HepG2 (cell line): ENCODE results near the gene MAPK8IP1. TPM values are rescaled to one million over a fixed set of nuclear protein-coding genes. Genes with fewer than 3 reads are reported as not detected.

ENCODE experiments used
- ADNP ChIP-seq: sonication (generic); formaldehyde crosslinking; IDR thresholded peaks from 2 replicates; pipeline ENCODE4 v1.4.0; 2020; ENCODE audit warnings: missing genetic modification reagents
- AGO2 ChIP-seq: fragments of 200-400 bp; formaldehyde crosslinking; optimal IDR thresholded peaks from 2 replicates; pipeline ENCODE3; 2017; ENCODE audit warnings: mild to moderate bottlenecking, low read depth, low read length, moderate library complexity
- ATF5 ChIP-seq: sonication (generic); formaldehyde crosslinking; IDR thresholded peaks from 2 replicates; pipeline ENCODE4 v1.4.0; 2020; ENCODE audit warnings: mild to moderate bottlenecking, low read depth, missing genetic modification reagents
- DDIT3 ChIP-seq: sonication (generic); formaldehyde crosslinking; IDR thresholded peaks from 2 replicates; pipeline ENCODE4 v1.4.0; 2020; ENCODE audit warnings: mild to moderate bottlenecking, missing genetic modification reagents
- HNRNPK ChIP-seq: fragments of 200-400 bp; formaldehyde crosslinking; IDR thresholded peaks from 2 replicates; pipeline ENCODE4 v1.6.1; 2018; ENCODE audit warnings: low read length, low read depth, moderate library complexity, mild to moderate bottlenecking; ENCODE audit not compliant: poor library complexity, severe bottlenecking
- HOXA7 ChIP-seq: sonication (generic); formaldehyde crosslinking; IDR thresholded peaks from 2 replicates; pipeline ENCODE4 v1.8.1; 2022; ENCODE audit warnings: mild to moderate bottlenecking, missing genetic modification reagents, moderate library complexity
- IRF2 ChIP-seq: IDR thresholded peaks from 2 replicates; pipeline ENCODE4 v1.6.1; 2018; ENCODE audit warnings: missing genetic modification reagents, missing compliant biosample characterization
- KAT8 ChIP-seq: IDR thresholded peaks from 2 replicates; pipeline ENCODE4 v1.6.1; 2016; ENCODE audit warnings: missing genetic modification reagents, missing compliant biosample characterization
- MAZ ChIP-seq, 2 experiments: sonication (generic) in 1 of 2; formaldehyde crosslinking in 1 of 2; IDR thresholded peaks; 2 replicates each; pipeline versions ENCODE4 v1.5.0 to v1.6.1; 2012 to 2020; ENCODE audit warnings: low read depth in 2 of 2, mild to moderate bottlenecking in 2 of 2, borderline replicate concordance in 1 of 2, improper control_type of control experiment in 1 of 2, low read length in 1 of 2, missing genetic modification reagents in 1 of 2, moderate library complexity in 1 of 2
- MTA1 ChIP-seq: sonication (generic); formaldehyde crosslinking; IDR thresholded peaks from 2 replicates; pipeline ENCODE4 v1.4.0; 2020; ENCODE audit warnings: missing genetic modification reagents, mild to moderate bottlenecking, borderline replicate concordance
- MYNN ChIP-seq: sonication (generic); formaldehyde crosslinking; IDR thresholded peaks from 2 replicates; pipeline ENCODE4 v1.4.0; 2020; ENCODE audit warnings: mild to moderate bottlenecking, low read depth, missing genetic modification reagents
- NR2C2 ChIP-seq: sonication (generic); formaldehyde crosslinking; IDR thresholded peaks from 2 replicates; pipeline ENCODE4 v1.4.0; 2020; ENCODE audit warnings: missing genetic modification reagents, mild to moderate bottlenecking, moderate library complexity, borderline replicate concordance
- RFX1 ChIP-seq: fragments of 450-650 bp; IDR thresholded peaks from 2 replicates; pipeline ENCODE4 v1.6.1; 2017
- TCF7L2 ChIP-seq: IDR thresholded peaks from 2 replicates; pipeline ENCODE4 v1.6.1; 2011; ENCODE audit warnings: mild to moderate bottlenecking, low read depth, low read length, moderate library complexity
- TIGD3 ChIP-seq: sonication (generic); formaldehyde crosslinking; IDR thresholded peaks from 2 replicates; pipeline ENCODE4 v1.5.1; 2020; ENCODE audit warnings: mild to moderate bottlenecking, missing genetic modification reagents, borderline replicate concordance
- TMF1 ChIP-seq: sonication (generic); formaldehyde crosslinking; IDR thresholded peaks from 2 replicates; pipeline ENCODE4 v1.8.1; 2022; ENCODE audit warnings: low read depth, missing genetic modification reagents
- USF2 ChIP-seq, 2 experiments: sonication (generic) in 1 of 2; formaldehyde crosslinking in 1 of 2; IDR thresholded peaks; 2 replicates each; pipeline versions ENCODE4 v1.5.1 to v1.6.1; 2011 to 2020; ENCODE audit warnings: borderline replicate concordance in 1 of 2, low read depth in 1 of 2, low read length in 1 of 2, mild to moderate bottlenecking in 1 of 2, missing genetic modification reagents in 1 of 2, moderate library complexity in 1 of 2
- ZNF136 ChIP-seq: sonication (generic); formaldehyde crosslinking; IDR thresholded peaks from 2 replicates; pipeline ENCODE4 v1.8.1; 2022; ENCODE audit warnings: low read depth, mild to moderate bottlenecking, moderate library complexity, missing genetic modification reagents
- ZNF362 ChIP-seq: sonication (generic); formaldehyde crosslinking; IDR thresholded peaks from 2 replicates; pipeline ENCODE4 v1.4.0; 2020; ENCODE audit warnings: missing genetic modification reagents, mild to moderate bottlenecking, borderline replicate concordance
- ZNF430 ChIP-seq: sonication (generic); formaldehyde crosslinking; IDR thresholded peaks from 2 replicates; pipeline ENCODE4 v1.9.0; 2021; ENCODE audit warnings: mild to moderate bottlenecking, missing genetic modification reagents
- ZNF709 ChIP-seq: sonication (generic); formaldehyde crosslinking; IDR thresholded peaks from 2 replicates; pipeline ENCODE4 v1.5.0; 2020; ENCODE audit warnings: mild to moderate bottlenecking, missing genetic modification reagents
- polyA plus RNA-seq, 8 experiments: library from polyadenylated mRNA; depleted of rRNA in 3 of 8; stranded (reverse) in 7 of 8; unstranded in 1 of 8; fragments of >200 nt; fragmentation: Illumina TruSeq in 4 of 8; extraction: Trizol in 4 of 8; gene quantifications; 2 replicates each; pipeline versions ENCODE4 v1.2.1 to v1.2.3, GENCODE V29; 2011 to 2016; ENCODE audit warnings: low read depth in 4 of 8, missing spikeins in 1 of 8, mixed read lengths in 1 of 8; ENCODE audit not compliant: insufficient read depth in 1 of 8
- total RNA-seq, 5 experiments: library from RNA; depleted of rRNA; stranded (reverse); fragments of >200 nt; fragmentation: Illumina TruSeq; extraction: Trizol; gene quantifications; 2 replicates each; pipeline ENCODE4 v1.2.3, GENCODE V29; 2016; ENCODE audit warnings: low read depth in 1 of 5

Gene MAPK8IP1
- total and polyA plus RNA-seq, 2 of the 13 experiments (the other 11 are each of a cell fraction or from before 2014, with no cell fraction given), result 2.2 to 4.2 TPM

- TF ChIP-seq TIGD3 (CRISPR knock-in tag) (no peak; the same call in 1 of the 2 replicates), DDIT3 (CRISPR knock-in tag) (no peak), TMF1 (CRISPR knock-in tag) (no peak; the same call in 1 of the 2 replicates), RFX1 (no peak; the same call in 1 of the 2 replicates), KAT8 (CRISPR knock-in tag) (peak; percentile 58; the same call in 1 of the 2 replicates), ADNP (CRISPR knock-in tag) (no peak), HOXA7 (CRISPR knock-in tag) (peak; percentile 91), TCF7L2 (no peak), MTA1 (CRISPR knock-in tag) (peak; percentile 68; the same call in 1 of the 2 replicates), USF2 (IDR thresholded peaks at IDR 0.05; ENCODE audit: low read depth, low read length) (no peak), USF2 (CRISPR knock-in tag; IDR thresholded peaks at IDR 0.05; ENCODE audit: borderline replicate concordance) (0 out of 2 replicates have a peak, but pooled peaks have one; percentile 50), NR2C2 (CRISPR knock-in tag) (peak; percentile 97), ZNF136 (CRISPR knock-in tag) (peak; percentile 86; the same call in 1 of the 2 replicates), ZNF430 (CRISPR knock-in tag) (peak; percentile 78), MAZ (IDR thresholded peaks at IDR 0.05; ENCODE audit: borderline replicate concordance, low read depth, low read length) (peak; percentile 32; the same call in 1 of the 2 replicates), MAZ (CRISPR knock-in tag; IDR thresholded peaks at IDR 0.05; ENCODE audit: low read depth) (peak; percentile 85), IRF2 (no peak), HNRNPK (peak; percentile 25), AGO2 (peak; percentile 38), ZNF362 (CRISPR knock-in tag) (no peak; the same call in 1 of the 2 replicates), MYNN (CRISPR knock-in tag) (no peak), ATF5 (CRISPR knock-in tag) (no peak), ZNF709 (0 out of 2 replicates have a peak, but pooled peaks have one; percentile 57)
These were observed 38.2 kb upstream of the MAPK8IP1 start, which contains the start of gene CRY2 (continued) for GRCh38 chr11:45846974-45847910.
